Urothelium cell line (cell line): ENCODE results near the gene PRCP.

ENCODE experiments used
- DNase-seq: peaks from one replicate; pipeline ENCODE4 v3.0.0; 2011; ENCODE audit warnings: low spot score, mixed read lengths
- FAIRE-seq: peaks from 2 replicates; lab custom pipeline; 2011; peaks lifted over from hg19 to GRCh38; lab: Jason Lieb, UNC

The PRCP gene

GRCh38 chr11:82790723-82791484 is 109.3 kb downstream of the PRCP start:
- DNase-seq (no peak), FAIRE-seq (no peak)

DNA sequence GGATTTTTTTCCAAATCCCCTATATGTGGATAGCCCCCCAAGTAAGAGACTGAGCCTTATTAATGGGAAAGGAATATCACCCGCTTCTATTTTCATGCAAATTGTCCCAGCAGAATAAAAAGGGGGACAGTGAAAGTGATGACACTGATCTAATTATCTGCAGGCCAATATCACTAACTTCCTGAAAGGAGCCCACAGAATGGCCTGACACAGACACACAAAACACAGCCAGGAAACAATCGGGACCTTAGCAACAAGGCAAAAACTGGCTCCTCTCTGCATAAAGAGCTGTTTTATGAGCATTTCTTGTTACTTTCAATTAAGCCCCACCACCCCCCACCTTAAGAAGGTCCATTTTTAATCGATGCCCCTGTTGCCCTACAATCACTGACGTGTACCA is 112.2 kb downstream of the PRCP start:
- DNase-seq: no peak
- FAIRE-seq: no peak

DNA sequence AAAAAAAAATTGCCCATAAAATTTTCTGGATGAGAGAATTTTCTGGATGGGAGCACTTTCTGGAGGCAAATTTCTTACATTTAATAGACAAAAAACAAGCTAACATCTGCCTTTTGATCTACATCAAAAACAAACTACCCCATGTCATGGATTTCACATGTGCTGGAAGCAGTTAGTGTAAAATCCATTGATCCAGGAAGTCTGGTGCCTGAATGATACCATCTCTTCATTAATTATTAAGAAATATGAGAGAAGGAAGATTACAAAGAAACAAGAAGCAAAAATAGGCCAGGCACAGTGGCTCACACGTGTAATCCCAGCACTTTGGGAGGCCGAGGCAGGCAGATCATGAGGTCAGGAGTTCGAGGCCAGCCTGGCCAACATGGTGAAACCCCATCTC is 113.4 kb downstream of the PRCP start:
- FAIRE-seq (no peak), DNase-seq (no peak)

DNA sequence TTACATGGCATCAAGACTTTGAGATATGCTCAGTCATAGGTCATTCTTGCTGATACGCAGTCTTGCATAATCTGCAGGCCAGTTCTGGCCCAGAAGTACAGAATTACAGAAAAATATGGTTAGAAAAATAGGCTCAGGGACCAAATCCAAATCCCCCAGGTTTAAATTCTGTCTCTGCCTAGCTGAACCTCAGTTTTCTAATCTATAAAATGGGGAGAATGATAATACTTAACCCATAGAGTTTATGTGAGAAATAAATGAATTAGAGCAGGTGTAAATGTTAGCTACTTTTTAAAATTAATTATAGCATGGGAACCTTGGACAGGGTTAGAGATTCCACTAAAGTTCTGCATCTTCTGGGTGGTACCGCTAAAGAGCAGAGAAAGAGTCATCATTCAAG is 114.2 kb downstream of the PRCP start:
- FAIRE-seq (no peak), DNase-seq (no peak)

DNA sequence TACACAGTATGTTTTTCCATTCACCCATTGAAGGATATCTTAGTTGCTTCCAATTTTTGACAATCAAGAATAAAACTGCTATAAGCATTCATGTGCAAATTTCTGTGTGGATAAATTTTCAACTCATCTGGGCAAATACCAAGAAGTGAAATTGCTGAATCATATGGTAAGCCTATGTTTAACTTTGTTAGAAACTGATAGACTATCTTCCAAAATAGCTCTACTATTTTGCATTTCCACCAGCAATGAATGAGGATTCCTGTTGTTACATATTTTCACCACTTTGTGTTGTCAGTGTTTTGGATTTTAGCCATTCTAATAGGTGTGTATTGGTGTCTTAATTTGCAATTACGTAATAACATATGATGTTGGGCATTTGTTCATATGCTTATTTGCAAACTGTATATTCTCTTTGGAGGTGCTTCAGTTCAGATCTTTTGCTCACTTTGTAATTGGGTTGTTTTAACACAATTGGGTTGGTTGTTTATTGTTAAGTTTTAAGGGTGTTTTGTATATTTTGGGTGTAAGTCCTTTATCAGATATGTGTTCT is 117.3 kb downstream of the PRCP start:
- DNase-seq: no peak
- FAIRE-seq: no peak

GRCh38 chr11:82778776-82779175 is 121.5 kb downstream of the PRCP start:
- FAIRE-seq: no peak
- no peak for DNase-seq

DNA sequence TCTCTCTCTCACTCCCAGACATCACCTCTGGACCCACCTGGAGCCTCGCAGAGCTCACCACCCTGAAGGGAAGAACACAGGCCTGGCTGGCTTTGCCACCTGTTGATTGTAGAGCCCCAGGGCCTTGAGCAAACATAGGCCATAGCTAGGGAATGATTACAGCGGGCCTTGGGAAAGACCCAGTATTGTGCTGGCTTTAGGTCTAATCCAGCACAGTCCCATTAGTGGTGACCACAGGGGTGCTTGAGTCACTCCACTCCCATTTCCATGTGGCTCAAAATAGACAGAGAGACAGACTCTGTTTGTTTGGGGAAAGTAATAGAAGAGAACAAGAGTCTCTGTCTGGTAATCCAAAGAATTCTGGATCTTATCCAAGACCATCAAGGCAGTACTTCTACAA is 123.9 kb downstream of the PRCP start:
- FAIRE-seq: no peak
- DNase-seq: no peak

DNA sequence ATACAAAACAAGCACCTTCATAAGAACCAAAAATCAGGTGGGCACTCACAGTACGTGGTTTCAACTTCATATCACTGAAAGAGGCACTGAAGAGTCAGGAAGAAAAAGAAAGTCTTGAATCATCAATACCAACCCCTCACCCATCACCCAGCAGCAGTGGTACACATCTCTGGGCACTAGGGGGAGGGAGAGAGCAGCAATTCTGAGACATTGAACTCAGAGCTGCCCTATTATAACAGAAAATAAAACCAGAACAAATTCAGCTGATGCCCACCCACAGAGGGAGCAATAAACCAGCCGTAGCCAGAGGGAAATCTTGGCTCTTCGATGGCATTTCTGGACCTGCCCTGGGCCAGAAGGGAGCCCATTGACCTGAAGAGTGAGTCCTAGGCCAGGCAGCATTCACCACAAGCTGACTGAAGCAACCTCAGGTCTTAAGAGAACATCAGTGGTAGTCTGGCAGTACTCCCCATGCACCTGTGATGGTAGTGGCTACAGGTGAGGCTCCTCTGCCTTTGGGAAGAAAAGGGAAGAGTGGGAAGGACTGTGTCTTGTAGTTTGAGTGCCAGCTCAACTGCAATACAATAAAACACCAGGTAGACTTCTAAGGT is 124.4 kb downstream of the PRCP start:
- FAIRE-seq (peak; percentile 35), DNase-seq (peak; percentile 58)

GRCh38 chr11:82775218-82775617 is 125.0 kb downstream of the PRCP start:
- no peak for FAIRE-seq
- DNase-seq: no peak
